HPDE6-E6E7 (cell line): ENCODE data around the gene TAL2.

Source experiments
- DNase-seq: peaks from one replicate; pipeline ENCODE4 v3.0.0; 2011; ENCODE audit warnings: missing footprints; ENCODE audit errors: extremely low spot score

Gene TAL2

GRCh38 chr9:105662184-105663104 is at the start of gene TAL2:
Gene TAL2 (plus strand): TSS chr9:105662457. CDS start chr9:105662497, 40 bp downstream.
- no peak for DNase-seq

- DNase-seq = no peak
These were observed 41.3 kb upstream of the TAL2 start for GRCh38 chr9:105621001-105621400.

- no peak for DNase-seq
These were observed 37.2 kb upstream of the TAL2 start for GRCh38 chr9:105625088-105625487.

- no peak for DNase-seq
These were observed 29.4 kb upstream of the TAL2 start for GRCh38 chr9:105632807-105633206.

GRCh38 chr9:105633411-105633810 is 28.8 kb upstream of the TAL2 start:
- DNase-seq = no peak

GRCh38 chr9:105636331-105636730 is 25.9 kb upstream of the TAL2 start:
- no peak for DNase-seq

- DNase-seq = no peak
These were observed 24.4 kb upstream of the TAL2 start for GRCh38 chr9:105637787-105638395.

GRCh38 chr9:105639936-105640335 is 22.3 kb upstream of the TAL2 start:
- DNase-seq = no peak

- DNase-seq = no peak
These were observed 18.5 kb upstream of the TAL2 start for GRCh38 chr9:105643795-105644194.

- no peak for DNase-seq
These were observed 15.2 kb upstream of the TAL2 start for GRCh38 chr9:105646879-105647594.

GRCh38 chr9:105647595-105648349 is 14.5 kb upstream of the TAL2 start:
- no peak for DNase-seq

GRCh38 chr9:105651806-105652205 is 10.5 kb upstream of the TAL2 start:
- DNase-seq = no peak

- peak; percentile 15 for DNase-seq
These were observed 5.9 kb upstream of the TAL2 start for GRCh38 chr9:105656131-105656921.

GRCh38 chr9:105658351-105658750 is 3.9 kb upstream of the TAL2 start:
- DNase-seq = no peak

- no peak for DNase-seq
These were observed 1.2 kb upstream of the TAL2 start for GRCh38 chr9:105661011-105661410.

- no peak for DNase-seq
These were observed 1.7 kb downstream of the TAL2 start for GRCh38 chr9:105663914-105664313.

GRCh38 chr9:105667867-105668266 is 5.6 kb downstream of the TAL2 start:
- DNase-seq = no peak

- DNase-seq = no peak
These were observed 8.1 kb downstream of the TAL2 start for GRCh38 chr9:105670315-105670714.

- DNase-seq = no peak
These were observed 8.5 kb downstream of the TAL2 start for GRCh38 chr9:105670775-105671174.

GRCh38 chr9:105672711-105673234 is 10.5 kb downstream of the TAL2 start:
- no peak for DNase-seq
